Nephron (organoid): Measurements from ENCODE around the gene JMJD1C.

Source experiments
- H3K27ac Mint-ChIP-seq, 3 experiments: 2 replicates each; pipeline ENCODE4 v1.8.0; 2020; ENCODE audit warnings: mixed read lengths in 3 of 3, mild to moderate bottlenecking in 2 of 3, moderate library complexity in 1 of 3
- H3K27me3 Mint-ChIP-seq: 2 replicates; pipeline ENCODE4 v1.8.0; 2021; ENCODE audit warnings: low read depth, mild to moderate bottlenecking, moderate library complexity, mixed read lengths
- H3K36me3 Mint-ChIP-seq: 2 replicates; pipeline ENCODE4 v1.8.0; 2020; ENCODE audit warnings: low read depth, mixed read lengths
- H3K4me1 Mint-ChIP-seq: 2 replicates; pipeline ENCODE4 v1.8.0; 2020; ENCODE audit warnings: mixed read lengths
- H3K4me3 Mint-ChIP-seq, 3 experiments: 2 replicates each; pipeline ENCODE4 v1.8.0; 2020; ENCODE audit warnings: mild to moderate bottlenecking in 3 of 3, mixed read lengths in 3 of 3, moderate library complexity in 2 of 3
- H3K9me3 Mint-ChIP-seq: 2 replicates; pipeline ENCODE4 v1.8.0; 2020; ENCODE audit warnings: mixed read lengths
- TF ChIP-seq, protein P1 (sequence below), 3 experiments: fragments of 200-600 bp; sonication (generic); IDR thresholded peaks; one replicate each; pipeline ENCODE4 v1.5.0; 2021; ENCODE audit warnings: antibody characterized with exemption in 3 of 3; ENCODE audit not compliant: unreplicated experiment in 3 of 3

JMJD1C gene

GRCh38 chr10:63414481-63415260, 51.1 kb downstream of the JMJD1C start:
- Mint-ChIP-seq H3K27me3 (no peaks in the 10 kb centered on the region), H3K36me3 (no peaks in the 10 kb centered on the region), H3K4me3 (no peak overlapping the region), H3K4me1 (peaks cover 40% of the 10 kb centered on the region), H3K27ac (peak overlapping the region in 1 of 3 experiments; percentile 39), H3K9me3 (no peaks in the 10 kb centered on the region)
- TF ChIP-seq, protein P1, sequence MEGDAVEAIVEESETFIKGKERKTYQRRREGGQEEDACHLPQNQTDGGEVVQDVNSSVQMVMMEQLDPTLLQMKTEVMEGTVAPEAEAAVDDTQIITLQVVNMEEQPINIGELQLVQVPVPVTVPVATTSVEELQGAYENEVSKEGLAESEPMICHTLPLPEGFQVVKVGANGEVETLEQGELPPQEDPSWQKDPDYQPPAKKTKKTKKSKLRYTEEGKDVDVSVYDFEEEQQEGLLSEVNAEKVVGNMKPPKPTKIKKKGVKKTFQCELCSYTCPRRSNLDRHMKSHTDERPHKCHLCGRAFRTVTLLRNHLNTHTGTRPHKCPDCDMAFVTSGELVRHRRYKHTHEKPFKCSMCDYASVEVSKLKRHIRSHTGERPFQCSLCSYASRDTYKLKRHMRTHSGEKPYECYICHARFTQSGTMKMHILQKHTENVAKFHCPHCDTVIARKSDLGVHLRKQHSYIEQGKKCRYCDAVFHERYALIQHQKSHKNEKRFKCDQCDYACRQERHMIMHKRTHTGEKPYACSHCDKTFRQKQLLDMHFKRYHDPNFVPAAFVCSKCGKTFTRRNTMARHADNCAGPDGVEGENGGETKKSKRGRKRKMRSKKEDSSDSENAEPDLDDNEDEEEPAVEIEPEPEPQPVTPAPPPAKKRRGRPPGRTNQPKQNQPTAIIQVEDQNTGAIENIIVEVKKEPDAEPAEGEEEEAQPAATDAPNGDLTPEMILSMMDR (IDR thresholded peaks at IDR 0.05; ENCODE audit: unreplicated experiment in 3 of 3): no peak

DNA sequence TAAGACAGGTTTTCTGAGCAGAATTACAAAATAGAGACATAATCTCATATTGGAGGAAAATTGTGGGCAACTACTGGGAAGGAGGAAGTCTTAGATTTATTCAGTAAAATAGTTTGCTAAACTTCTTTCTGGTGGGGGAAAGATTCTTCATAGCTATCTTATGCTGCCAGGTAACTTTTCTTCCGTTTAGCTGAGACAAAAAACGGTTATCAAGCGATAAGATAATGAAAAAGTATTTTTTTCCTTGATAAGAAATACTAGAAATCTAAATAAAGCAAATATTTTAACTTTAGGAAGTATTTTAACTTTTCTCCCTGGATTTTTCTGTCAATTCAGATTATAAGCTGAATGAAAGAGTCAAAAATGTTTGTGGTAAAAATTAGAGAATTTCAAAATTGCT, 52.3 kb downstream of the JMJD1C start:
- Mint-ChIP-seq H3K27me3 (no peaks in the 10 kb centered on the region), H3K27ac (no peak overlapping the region), H3K4me1 (peaks cover 43% of the 10 kb centered on the region), H3K36me3 (no peaks in the 10 kb centered on the region), H3K9me3 (no peaks in the 10 kb centered on the region), H3K4me3 (no peak overlapping the region)
- TF ChIP-seq, protein P1 (IDR thresholded peaks at IDR 0.05; ENCODE audit: unreplicated experiment in 3 of 3): no peak

- Mint-ChIP-seq H3K9me3 (no peaks in the 10 kb centered on the region), H3K4me1 (peaks cover 36% of the 10 kb centered on the region), H3K4me3 (no peak overlapping the region), H3K27ac (no peak overlapping the region), H3K27me3 (no peaks in the 10 kb centered on the region), H3K36me3 (peaks cover 4% of the 10 kb centered on the region)
- TF ChIP-seq, protein P1 (IDR thresholded peaks at IDR 0.05; ENCODE audit: unreplicated experiment in 3 of 3): no peak
Measured at GRCh38 chr10:63412304-63412703, 53.5 kb downstream of the JMJD1C start.

GRCh38 chr10:63410633-63411032, 55.1 kb downstream of the JMJD1C start:
- H3K4me3 Mint-ChIP-seq: no peak overlapping the region
- H3K27ac Mint-ChIP-seq: peak overlapping the region in 2 of 3 experiments; percentile 26 to 32
- H3K4me1 Mint-ChIP-seq: peaks cover 22% of the 10 kb centered on the region
- TF ChIP-seq, protein P1 (IDR thresholded peaks at IDR 0.05; ENCODE audit: unreplicated experiment in 3 of 3): no peak
- no peaks in the 10 kb centered on the region for H3K27me3 Mint-ChIP-seq
- peaks cover 10% of the 10 kb centered on the region for H3K36me3 Mint-ChIP-seq
- H3K9me3 Mint-ChIP-seq: no peaks in the 10 kb centered on the region

GRCh38 chr10:63409465-63410027, 56.2 kb downstream of the JMJD1C start:
- H3K4me1 Mint-ChIP-seq: peaks cover 17% of the 10 kb centered on the region
- H3K9me3 Mint-ChIP-seq: no peaks in the 10 kb centered on the region
- H3K27ac Mint-ChIP-seq: peak overlapping the region in 2 of 3 experiments; percentile 19 to 26
- H3K36me3 Mint-ChIP-seq: peaks cover 16% of the 10 kb centered on the region
- TF ChIP-seq, protein P1 (IDR thresholded peaks at IDR 0.05; ENCODE audit: unreplicated experiment in 3 of 3): no peak
- H3K27me3 Mint-ChIP-seq: no peaks in the 10 kb centered on the region
- H3K4me3 Mint-ChIP-seq: no peak overlapping the region
